Measurements from ENCODE around the gene RSPH10B2.
"Not testable (repeated sequence)": the region's sequence is repeated elsewhere in the genome, so short reads cannot be mapped to it uniquely, and the experiment has no call there.

DNA sequence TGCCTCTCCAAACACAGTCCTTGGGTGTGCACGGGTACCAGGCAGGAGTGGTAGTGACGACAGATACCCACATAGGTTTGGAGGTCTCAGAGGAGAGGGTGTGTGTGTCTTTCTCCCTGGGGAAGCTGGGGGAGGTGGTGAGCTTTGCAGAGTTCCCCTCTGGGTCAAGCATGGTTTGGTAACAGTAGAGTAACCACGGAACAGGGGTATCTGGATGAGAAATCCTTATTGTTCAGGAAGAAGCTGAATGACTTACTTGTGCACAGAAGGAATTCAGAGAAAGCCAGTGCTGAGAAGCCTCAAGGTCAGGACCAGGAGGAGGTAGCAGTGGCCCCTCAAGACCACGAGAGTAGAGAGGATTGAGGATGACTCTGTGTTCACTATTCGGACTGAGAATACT, 75.7 kb downstream of the RSPH10B2 start:
- not testable (repeated sequence) for TF ChIP-seq EZH2 (IDR thresholded peaks at IDR 0.05; ENCODE audit: low read length)
- TF ChIP-seq, protein P1, sequence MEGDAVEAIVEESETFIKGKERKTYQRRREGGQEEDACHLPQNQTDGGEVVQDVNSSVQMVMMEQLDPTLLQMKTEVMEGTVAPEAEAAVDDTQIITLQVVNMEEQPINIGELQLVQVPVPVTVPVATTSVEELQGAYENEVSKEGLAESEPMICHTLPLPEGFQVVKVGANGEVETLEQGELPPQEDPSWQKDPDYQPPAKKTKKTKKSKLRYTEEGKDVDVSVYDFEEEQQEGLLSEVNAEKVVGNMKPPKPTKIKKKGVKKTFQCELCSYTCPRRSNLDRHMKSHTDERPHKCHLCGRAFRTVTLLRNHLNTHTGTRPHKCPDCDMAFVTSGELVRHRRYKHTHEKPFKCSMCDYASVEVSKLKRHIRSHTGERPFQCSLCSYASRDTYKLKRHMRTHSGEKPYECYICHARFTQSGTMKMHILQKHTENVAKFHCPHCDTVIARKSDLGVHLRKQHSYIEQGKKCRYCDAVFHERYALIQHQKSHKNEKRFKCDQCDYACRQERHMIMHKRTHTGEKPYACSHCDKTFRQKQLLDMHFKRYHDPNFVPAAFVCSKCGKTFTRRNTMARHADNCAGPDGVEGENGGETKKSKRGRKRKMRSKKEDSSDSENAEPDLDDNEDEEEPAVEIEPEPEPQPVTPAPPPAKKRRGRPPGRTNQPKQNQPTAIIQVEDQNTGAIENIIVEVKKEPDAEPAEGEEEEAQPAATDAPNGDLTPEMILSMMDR (optimal IDR thresholded peaks at IDR 0.05 in 1 of 3, IDR thresholded peaks at IDR 0.05 in 1 of 3, conservative IDR thresholded peaks at IDR 0.05 in 1 of 3; ENCODE audit: extremely low read depth in 1 of 3, insufficient read depth in 2 of 3, low read length in 3 of 3) = not testable (repeated sequence)

Data from keratinocyte (primary cell).